GM21528 (cell line): Measurements from ENCODE around the gene PROX1.
"Not testable (repeated sequence)": the region's sequence is repeated elsewhere in the genome, so short reads cannot be mapped to it uniquely, and the experiment has no call there.

ENCODE experiments used
- ATAC-seq: cut with Tn5 transposase; IDR thresholded peaks from one replicate; pipeline ENCODE4 v1.9.1; 2021; ENCODE audit warnings: mild to moderate bottlenecking, moderate library complexity; ENCODE audit not compliant: unreplicated experiment, low FRiP score

PROX1 gene

DNA sequence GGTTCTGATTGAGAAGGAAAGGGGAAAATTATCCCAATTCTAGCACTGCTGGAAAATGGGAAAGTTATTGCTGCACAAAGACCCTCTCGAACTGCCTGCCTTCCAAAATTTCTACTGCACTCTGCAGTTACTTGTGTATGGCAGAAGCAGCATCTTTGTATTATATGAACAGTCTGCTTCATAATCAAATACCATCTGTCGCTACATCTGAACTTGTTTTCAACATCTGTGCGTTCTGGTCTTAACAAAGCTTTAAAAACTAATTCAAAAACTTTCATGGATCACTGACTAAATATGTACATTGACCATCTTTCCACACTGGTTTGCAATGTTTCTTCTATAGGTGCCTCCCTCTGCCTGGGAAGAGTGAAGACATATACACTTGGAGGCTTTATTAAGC, 79.2 kb downstream of the PROX1 start:
- no peak for ATAC-seq

DNA sequence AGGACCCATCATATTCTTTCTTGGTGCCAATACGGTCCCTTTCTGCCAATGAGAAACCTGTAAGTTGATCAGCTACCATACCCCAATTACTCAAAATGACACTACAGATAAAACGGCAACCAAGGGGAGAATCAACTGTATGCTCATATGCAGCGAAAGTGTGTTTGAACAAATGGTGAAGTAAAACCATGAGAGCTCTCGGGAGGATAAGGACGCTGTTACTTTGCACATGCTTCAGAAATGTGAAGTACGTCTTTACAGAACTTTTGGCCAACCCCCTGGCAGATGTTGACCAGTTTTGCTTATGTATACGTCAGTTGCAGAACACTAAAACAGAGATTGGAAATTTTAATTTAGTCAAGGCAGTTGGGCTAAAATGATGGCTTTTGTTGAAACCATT, 79.6 kb downstream of the PROX1 start:
- no peak for ATAC-seq

DNA sequence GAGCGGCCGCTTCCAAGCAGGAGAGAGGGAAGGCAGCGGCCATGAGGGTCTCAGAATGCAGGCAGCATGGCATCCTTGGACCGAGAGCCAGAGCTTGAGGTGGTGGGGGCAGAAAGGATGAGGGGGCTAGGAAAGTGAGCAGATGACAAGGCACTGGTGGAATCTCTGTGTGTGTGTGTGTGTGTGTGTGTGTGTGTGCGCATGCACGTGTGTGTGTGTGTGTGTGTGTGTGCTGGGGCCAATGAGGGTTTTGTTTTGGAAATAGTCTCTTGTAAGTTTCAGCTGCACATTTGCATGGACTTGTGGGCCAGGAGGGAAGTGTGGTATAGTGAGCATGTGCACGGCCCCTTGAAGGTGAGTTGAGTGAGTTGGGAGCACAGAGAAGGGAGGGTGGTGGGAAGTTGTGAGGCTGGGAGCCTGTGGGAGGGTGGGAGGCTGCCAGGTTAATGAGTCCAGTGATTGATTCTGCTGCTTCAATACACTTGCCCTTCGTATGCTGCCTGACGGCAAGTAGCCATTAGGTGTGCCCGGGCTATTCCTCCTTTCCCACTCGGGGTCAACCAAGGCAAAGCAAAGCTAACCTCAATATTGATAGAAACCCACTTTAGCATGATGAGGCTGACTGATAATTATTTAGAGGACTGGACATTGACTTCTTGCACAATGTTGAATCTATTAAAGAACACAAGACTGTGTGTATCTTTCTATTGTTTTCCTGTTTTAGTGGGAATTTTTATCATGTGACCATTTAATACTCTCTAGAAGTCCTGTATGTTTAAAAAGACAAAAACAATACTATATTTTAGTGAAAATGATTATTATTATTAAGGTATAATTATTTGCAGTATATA, 80.3 kb downstream of the PROX1 start:
- no peak for ATAC-seq

GRCh38 chr1:214068979-214069378, 81.2 kb downstream of the PROX1 start:
- no peak for ATAC-seq

GRCh38 chr1:214071469-214071868, 83.7 kb downstream of the PROX1 start:
- no peak for ATAC-seq

- ATAC-seq, result no peak
Observed at GRCh38 chr1:214072426-214073157, 84.8 kb downstream of the PROX1 start.

DNA sequence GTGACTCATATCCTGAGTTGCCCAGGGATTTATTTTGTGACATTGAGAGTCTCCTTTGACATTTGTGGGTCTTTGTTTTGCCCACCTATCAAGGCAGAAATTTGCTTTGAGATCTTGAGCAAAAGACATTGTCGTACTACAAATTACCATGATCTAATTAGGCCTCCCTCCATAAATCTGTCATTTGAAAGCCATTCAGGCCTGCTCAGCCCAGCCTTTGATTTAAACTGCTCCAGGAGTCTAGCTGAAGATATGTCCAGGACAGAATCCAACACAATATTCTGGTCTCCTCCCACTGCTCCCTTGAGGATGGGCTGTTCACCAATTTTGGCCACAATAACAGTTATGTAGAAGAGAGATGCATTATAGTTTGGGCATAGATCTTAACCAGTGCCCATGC, 86.7 kb downstream of the PROX1 start:
- no peak for ATAC-seq

- no peak for ATAC-seq
Observed at GRCh38 chr1:214075305-214075998, 87.7 kb downstream of the PROX1 start.

DNA sequence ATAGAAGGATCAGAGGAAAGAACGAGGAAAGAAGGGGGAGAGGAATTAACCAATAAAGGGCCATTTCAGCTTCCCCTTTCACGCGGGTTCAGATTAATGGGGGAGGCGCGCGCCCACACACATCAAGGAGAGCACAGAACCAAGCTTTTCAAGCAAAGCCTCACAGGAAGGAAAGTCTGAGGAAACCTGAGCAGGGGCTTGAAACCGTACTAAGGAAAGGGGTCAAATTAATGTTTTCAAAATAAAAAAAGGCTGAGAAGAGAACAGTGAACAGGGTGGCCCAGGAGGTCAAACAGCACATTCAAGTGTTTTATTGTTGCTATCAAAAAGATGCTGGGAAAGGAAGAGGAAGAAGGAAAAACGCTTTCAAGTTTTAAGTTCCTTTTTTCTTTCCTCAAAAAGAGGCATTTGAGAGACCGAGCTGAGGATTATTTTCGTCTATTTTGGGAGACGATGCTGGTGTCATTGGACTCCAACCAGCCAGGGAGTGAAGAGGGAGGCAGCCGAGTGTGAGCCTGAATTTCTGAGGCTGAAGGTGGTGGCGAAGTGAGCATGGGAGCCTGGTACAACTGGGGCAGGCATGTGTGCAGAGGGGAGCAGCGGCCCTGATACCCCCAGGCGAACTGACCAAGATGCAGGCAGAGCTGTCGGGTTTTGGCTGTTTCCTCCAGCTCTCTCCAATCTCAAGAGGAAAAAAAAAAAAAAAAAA, 88.4 kb downstream of the PROX1 start:
- ATAC-seq, result no peak

DNA sequence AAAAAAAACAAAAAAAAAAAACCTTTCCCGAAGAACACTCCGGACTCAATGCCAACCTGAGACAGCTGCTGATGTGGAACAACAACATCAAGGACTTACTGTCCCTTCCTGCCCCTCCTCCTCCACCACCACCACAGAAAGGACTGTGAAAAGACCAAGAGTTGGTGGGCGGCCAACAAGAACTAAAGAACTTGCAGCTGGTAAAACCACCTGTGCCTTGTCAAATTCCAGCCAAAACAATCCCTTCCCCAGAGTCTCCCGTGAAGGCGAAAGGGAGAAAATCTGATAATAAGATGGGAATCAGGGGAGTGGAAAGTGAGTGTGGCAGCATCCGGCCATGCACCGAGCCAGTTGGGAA, 88.9 kb downstream of the PROX1 start:
- ATAC-seq, result no peak

GRCh38 chr1:214078950-214079349, 91.2 kb downstream of the PROX1 start:
- no peak for ATAC-seq

DNA sequence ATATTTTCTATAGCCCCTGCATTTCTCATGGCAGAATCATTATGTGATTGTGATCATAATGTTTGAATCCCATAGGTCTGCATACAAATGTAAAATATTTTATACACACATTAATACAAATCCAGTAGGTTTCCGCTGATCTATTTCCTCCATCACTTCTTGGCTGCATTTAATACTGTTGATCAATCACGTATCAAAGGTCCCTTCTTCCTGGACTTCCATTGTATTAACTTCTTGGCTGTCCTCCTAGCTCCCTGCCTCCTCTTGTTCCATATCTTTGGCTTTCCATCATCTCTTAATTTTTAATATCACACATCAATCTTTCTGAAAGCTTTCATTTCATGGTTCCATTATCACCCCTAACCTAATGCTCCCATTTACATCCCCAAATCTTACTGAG, 97.6 kb downstream of the PROX1 start:
- no peak for ATAC-seq

DNA sequence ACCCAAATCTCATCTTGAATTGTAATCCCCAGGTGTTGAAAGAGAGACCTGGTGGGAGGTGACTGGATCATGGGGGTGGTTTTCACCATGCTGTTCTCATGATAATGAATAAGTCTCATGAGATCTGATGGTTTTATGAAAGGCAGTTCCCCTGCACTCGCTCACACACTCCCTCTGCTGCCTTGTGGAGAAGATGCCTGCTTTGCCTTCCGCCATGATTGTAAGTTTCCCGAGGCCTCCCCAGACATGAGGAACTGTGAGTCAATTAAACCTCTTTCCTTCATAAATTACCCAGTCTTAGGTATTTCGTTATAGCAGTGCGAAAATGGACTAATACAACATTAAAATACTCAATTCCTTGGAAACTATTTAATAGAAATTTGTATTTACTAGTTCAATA, 99.2 kb downstream of the PROX1 start:
- no peak for ATAC-seq

GRCh38 chr1:214089003-214089402, 101.2 kb downstream of the PROX1 start:
- ATAC-seq, result not testable (repeated sequence)
